ENCODE data around the gene IL16. TPM values are rescaled to one million over a fixed set of nuclear protein-coding genes. Genes with fewer than 3 reads are reported as not detected.

Gene IL16
- total RNA-seq, 1 donor from 2014 or later, result 29.6 TPM

DNA sequence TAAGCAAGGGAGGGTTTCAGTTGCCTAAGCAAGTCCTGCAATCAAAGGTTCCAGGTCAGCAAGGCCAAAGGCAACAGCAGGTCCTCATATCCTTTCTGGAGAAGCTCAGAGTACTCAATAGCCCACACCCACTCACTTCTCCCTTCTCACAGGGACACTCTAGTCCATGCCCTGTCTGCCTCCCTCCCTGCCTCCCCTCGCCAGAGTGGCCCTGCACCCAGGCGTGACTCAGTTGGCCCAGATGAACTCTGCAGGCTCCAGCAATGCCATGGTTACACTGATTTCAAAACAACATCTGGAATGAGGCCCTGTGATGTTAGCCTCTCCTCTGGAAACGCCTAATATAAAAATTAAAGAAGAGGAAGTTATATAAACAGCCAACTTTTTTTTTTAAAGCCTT is 32.9 kb downstream of the IL16 start:
- no peak overlapping the region for H3K27ac Mint-ChIP-seq (ENCODE audit: unreplicated experiment)
- H3K36me3 Mint-ChIP-seq (ENCODE audit: low read depth, unreplicated experiment), result peaks cover 13% of the 10 kb centered on the region
- TF ChIP-seq, protein P1, sequence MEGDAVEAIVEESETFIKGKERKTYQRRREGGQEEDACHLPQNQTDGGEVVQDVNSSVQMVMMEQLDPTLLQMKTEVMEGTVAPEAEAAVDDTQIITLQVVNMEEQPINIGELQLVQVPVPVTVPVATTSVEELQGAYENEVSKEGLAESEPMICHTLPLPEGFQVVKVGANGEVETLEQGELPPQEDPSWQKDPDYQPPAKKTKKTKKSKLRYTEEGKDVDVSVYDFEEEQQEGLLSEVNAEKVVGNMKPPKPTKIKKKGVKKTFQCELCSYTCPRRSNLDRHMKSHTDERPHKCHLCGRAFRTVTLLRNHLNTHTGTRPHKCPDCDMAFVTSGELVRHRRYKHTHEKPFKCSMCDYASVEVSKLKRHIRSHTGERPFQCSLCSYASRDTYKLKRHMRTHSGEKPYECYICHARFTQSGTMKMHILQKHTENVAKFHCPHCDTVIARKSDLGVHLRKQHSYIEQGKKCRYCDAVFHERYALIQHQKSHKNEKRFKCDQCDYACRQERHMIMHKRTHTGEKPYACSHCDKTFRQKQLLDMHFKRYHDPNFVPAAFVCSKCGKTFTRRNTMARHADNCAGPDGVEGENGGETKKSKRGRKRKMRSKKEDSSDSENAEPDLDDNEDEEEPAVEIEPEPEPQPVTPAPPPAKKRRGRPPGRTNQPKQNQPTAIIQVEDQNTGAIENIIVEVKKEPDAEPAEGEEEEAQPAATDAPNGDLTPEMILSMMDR (IDR thresholded peaks at IDR 0.05; ENCODE audit: unreplicated experiment), result no peak
- H3K4me1 Mint-ChIP-seq (ENCODE audit: unreplicated experiment), result peaks cover 11% of the 10 kb centered on the region
- no peak for DNase-seq (ENCODE audit: low spot score)
- peaks cover 11% of the 10 kb centered on the region for H3K27me3 Mint-ChIP-seq (ENCODE audit: unreplicated experiment)
- no peaks in the 10 kb centered on the region for H3K9me3 Mint-ChIP-seq (ENCODE audit: unreplicated experiment)
- H3K4me3 Mint-ChIP-seq (ENCODE audit: unreplicated experiment), result no peak overlapping the region

DNA sequence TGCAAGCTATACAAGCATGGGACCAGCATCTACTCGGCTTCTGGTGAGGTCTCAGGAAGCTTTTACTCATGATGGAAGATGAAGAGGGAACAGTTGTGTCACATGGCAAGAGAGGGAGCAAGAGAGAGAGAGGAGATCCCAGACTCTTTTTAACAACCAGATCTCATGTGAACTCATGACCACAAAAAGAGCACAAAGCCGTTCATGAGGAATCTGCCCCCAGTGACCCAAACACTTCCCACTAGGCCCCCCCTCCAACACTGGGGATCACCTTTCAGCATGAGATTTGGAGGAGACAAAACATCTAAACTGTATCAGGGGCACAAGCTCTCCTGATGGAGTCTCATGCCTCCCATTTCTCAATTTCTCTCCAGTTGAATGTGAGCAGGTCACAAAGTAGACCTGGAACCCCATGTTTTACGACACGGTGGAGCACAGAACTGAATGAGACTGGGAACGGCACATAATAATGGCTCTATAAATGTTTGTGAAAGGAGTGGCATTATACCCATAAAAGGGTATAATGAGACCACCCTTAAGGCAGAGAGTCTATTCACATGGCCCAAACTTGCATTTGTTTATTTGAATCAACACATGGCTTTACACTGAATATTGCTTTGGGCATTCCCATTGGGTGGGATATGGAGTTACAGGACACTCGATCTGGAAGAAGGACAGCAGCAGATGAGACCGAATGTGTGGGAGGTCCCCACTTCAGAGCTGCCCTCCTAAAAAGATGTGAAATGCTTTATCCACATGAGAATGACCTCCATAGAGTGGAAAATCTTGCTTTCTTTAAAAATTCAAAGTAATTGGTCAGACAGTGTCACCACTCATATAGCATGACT is 38.8 kb downstream of the IL16 start:
- peaks cover 6% of the 10 kb centered on the region for H3K4me1 Mint-ChIP-seq (ENCODE audit: unreplicated experiment)
- H3K27ac Mint-ChIP-seq (ENCODE audit: unreplicated experiment), result no peak overlapping the region
- H3K9me3 Mint-ChIP-seq (ENCODE audit: unreplicated experiment), result no peaks in the 10 kb centered on the region
- peaks cover 7% of the 10 kb centered on the region for H3K36me3 Mint-ChIP-seq (ENCODE audit: low read depth, unreplicated experiment)
- H3K27me3 Mint-ChIP-seq (ENCODE audit: unreplicated experiment), result peaks cover 2% of the 10 kb centered on the region
- no peak overlapping the region for H3K4me3 Mint-ChIP-seq (ENCODE audit: unreplicated experiment)
- DNase-seq (ENCODE audit: low spot score), result no peak
- TF ChIP-seq, protein P1 (IDR thresholded peaks at IDR 0.05; ENCODE audit: unreplicated experiment), result no peak

GRCh38 chr15:81239190-81239589 is 42.5 kb downstream of the IL16 start:
- H3K27ac Mint-ChIP-seq (ENCODE audit: unreplicated experiment), result no peak overlapping the region
- H3K4me3 Mint-ChIP-seq (ENCODE audit: unreplicated experiment), result no peak overlapping the region
- H3K4me1 Mint-ChIP-seq (ENCODE audit: unreplicated experiment), result no peaks in the 10 kb centered on the region
- H3K27me3 Mint-ChIP-seq (ENCODE audit: unreplicated experiment), result no peaks in the 10 kb centered on the region
- DNase-seq (ENCODE audit: low spot score), result no peak
- TF ChIP-seq, protein P1 (IDR thresholded peaks at IDR 0.05; ENCODE audit: unreplicated experiment), result no peak
- H3K9me3 Mint-ChIP-seq (ENCODE audit: unreplicated experiment), result no peaks in the 10 kb centered on the region
- H3K36me3 Mint-ChIP-seq (ENCODE audit: low read depth, unreplicated experiment), result peaks cover 7% of the 10 kb centered on the region

GRCh38 chr15:81242778-81243177 is 46.1 kb downstream of the IL16 start:
- no peak overlapping the region for H3K27ac Mint-ChIP-seq (ENCODE audit: unreplicated experiment)
- H3K4me3 Mint-ChIP-seq (ENCODE audit: unreplicated experiment), result no peak overlapping the region
- TF ChIP-seq, protein P1 (IDR thresholded peaks at IDR 0.05; ENCODE audit: unreplicated experiment), result no peak
- H3K4me1 Mint-ChIP-seq (ENCODE audit: unreplicated experiment), result no peaks in the 10 kb centered on the region
- DNase-seq (ENCODE audit: low spot score), result no peak
- no peaks in the 10 kb centered on the region for H3K27me3 Mint-ChIP-seq (ENCODE audit: unreplicated experiment)
- no peaks in the 10 kb centered on the region for H3K9me3 Mint-ChIP-seq (ENCODE audit: unreplicated experiment)
- peaks cover 7% of the 10 kb centered on the region for H3K36me3 Mint-ChIP-seq (ENCODE audit: low read depth, unreplicated experiment)

- H3K36me3 Mint-ChIP-seq (ENCODE audit: low read depth, unreplicated experiment), result peaks cover 7% of the 10 kb centered on the region
- H3K27me3 Mint-ChIP-seq (ENCODE audit: unreplicated experiment), result no peaks in the 10 kb centered on the region
- H3K4me1 Mint-ChIP-seq (ENCODE audit: unreplicated experiment), result no peaks in the 10 kb centered on the region
- no peak overlapping the region for H3K27ac Mint-ChIP-seq (ENCODE audit: unreplicated experiment)
- no peak overlapping the region for H3K4me3 Mint-ChIP-seq (ENCODE audit: unreplicated experiment)
- TF ChIP-seq, protein P1 (IDR thresholded peaks at IDR 0.05; ENCODE audit: unreplicated experiment), result no peak
- H3K9me3 Mint-ChIP-seq (ENCODE audit: unreplicated experiment), result no peaks in the 10 kb centered on the region
- no peak for DNase-seq (ENCODE audit: low spot score)
Measured at GRCh38 chr15:81244306-81244705, 47.6 kb downstream of the IL16 start.

Data from endothelial cell (in vitro differentiated cells).